Smooth muscle cell (in vitro differentiated cells): ENCODE data around the gene GDPD4. TPM values are rescaled to one million over a fixed set of nuclear protein-coding genes. Genes with fewer than 3 reads are reported as not detected.

Experiments
- DNase-seq: peaks from one replicate; lab custom pipeline; 2025; ENCODE audit not compliant: unreplicated experiment; lab: John Stamatoyannopoulos, UW
- H2AFZ ChIP-seq: fragments of 200-600 bp; sonication (generic); 2 replicates; pipeline ENCODE4 v1.6.0; 2016; ENCODE audit warnings: antibody characterized with exemption, low read depth, mild to moderate bottlenecking
- H3F3A ChIP-seq: fragments of 200-600 bp; sonication (generic); 2 replicates; pipeline ENCODE4 v1.6.0; 2017; ENCODE audit warnings: antibody characterized with exemption, low read depth
- H3K27ac ChIP-seq: fragments of 200-600 bp; sonication (generic); 2 replicates; pipeline ENCODE4 v1.5.1; 2016; ENCODE audit warnings: low read depth, mild to moderate bottlenecking
- H3K27me3 ChIP-seq: fragments of 200-600 bp; sonication (generic); 2 replicates; pipeline ENCODE4 v1.6.1; 2016; ENCODE audit warnings: low read depth, mild to moderate bottlenecking
- H3K36me3 ChIP-seq: fragments of 200-600 bp; sonication (generic); 2 replicates; pipeline ENCODE4 v1.5.1; 2016; ENCODE audit warnings: low read depth
- H3K4me1 ChIP-seq: fragments of 200-600 bp; sonication (generic); 2 replicates; pipeline ENCODE4 v1.5.1; 2016; ENCODE audit warnings: low read depth
- H3K4me2 ChIP-seq: fragments of 200-600 bp; sonication (generic); 2 replicates; pipeline ENCODE4 v1.6.0; 2016; ENCODE audit warnings: mild to moderate bottlenecking
- H3K4me3 ChIP-seq: fragments of 200-600 bp; sonication (generic); 2 replicates; pipeline ENCODE4 v1.5.1; 2016; ENCODE audit warnings: mild to moderate bottlenecking
- H3K79me2 ChIP-seq: fragments of 200-600 bp; sonication (generic); 2 replicates; pipeline ENCODE4 v1.6.0; 2016; ENCODE audit warnings: low read depth, mild to moderate bottlenecking
- H3K9ac ChIP-seq: fragments of 200-600 bp; sonication (generic); 2 replicates; pipeline ENCODE4 v1.6.0; 2016; ENCODE audit warnings: low read depth
- H3K9me3 ChIP-seq: fragments of 200-600 bp; sonication (generic); replicated peaks from 2 replicates; pipeline ENCODE4 v1.5.1; 2016; ENCODE audit warnings: low read depth
- H4K20me1 ChIP-seq: fragments of 200-600 bp; sonication (generic); 2 replicates; pipeline ENCODE4 v1.6.0; 2016; ENCODE audit warnings: low read depth
- WGBS: methylation state at CpG from one replicate; pipeline ENCODE4 v1.1.7; 2016; ENCODE audit warnings: low lambda C conversion rate; 5-methylcytosine and 5-hydroxymethylcytosine counted together
- polyA plus RNA-seq: library from polyadenylated mRNA; unstranded; fragments of >200 nt; fragmentation: Nextera tagmentation; extraction: Ambion mirVana; gene quantifications from 2 replicates; pipeline ENCODE4 v1.2.1, GENCODE V29; 2016
- total RNA-seq: library from RNA; depleted of rRNA; stranded (reverse); fragments of >200 nt; gene quantifications from 2 replicates; pipeline ENCODE4 v1.2.3, GENCODE V29; 2014
- TF ChIP-seq, protein P1 (sequence below): fragments of 200-600 bp; sonication (generic); IDR thresholded peaks from 2 replicates; pipeline ENCODE4 v1.5.1; 2017; ENCODE audit warnings: borderline replicate concordance, mild to moderate bottlenecking, antibody characterized with exemption; ENCODE audit not compliant: insufficient read depth, poor library complexity, severe bottlenecking

Gene GDPD4
- total and polyA plus RNA-seq, 2 experiments from 2014 or later: not detected

- Histone ChIP-seq H3F3A (no peaks in the 10 kb centered on the region), H3K79me2 (no peaks in the 10 kb centered on the region), H4K20me1 (no peaks in the 10 kb centered on the region), H3K4me3 (no peak overlapping the region), H3K9ac (no peak overlapping the region), H2AFZ (no peak overlapping the region), H3K27me3 (no peaks in the 10 kb centered on the region), H3K9me3 (no peaks in the 10 kb centered on the region), H3K4me2 (no peak overlapping the region), H3K36me3 (no peaks in the 10 kb centered on the region), H3K4me1 (no peaks in the 10 kb centered on the region), H3K27ac (no peak overlapping the region)
- DNase-seq: no peak
- 92% methylated on average over 21 of the region's 21 CpGs for WGBS
- TF ChIP-seq, protein P1, sequence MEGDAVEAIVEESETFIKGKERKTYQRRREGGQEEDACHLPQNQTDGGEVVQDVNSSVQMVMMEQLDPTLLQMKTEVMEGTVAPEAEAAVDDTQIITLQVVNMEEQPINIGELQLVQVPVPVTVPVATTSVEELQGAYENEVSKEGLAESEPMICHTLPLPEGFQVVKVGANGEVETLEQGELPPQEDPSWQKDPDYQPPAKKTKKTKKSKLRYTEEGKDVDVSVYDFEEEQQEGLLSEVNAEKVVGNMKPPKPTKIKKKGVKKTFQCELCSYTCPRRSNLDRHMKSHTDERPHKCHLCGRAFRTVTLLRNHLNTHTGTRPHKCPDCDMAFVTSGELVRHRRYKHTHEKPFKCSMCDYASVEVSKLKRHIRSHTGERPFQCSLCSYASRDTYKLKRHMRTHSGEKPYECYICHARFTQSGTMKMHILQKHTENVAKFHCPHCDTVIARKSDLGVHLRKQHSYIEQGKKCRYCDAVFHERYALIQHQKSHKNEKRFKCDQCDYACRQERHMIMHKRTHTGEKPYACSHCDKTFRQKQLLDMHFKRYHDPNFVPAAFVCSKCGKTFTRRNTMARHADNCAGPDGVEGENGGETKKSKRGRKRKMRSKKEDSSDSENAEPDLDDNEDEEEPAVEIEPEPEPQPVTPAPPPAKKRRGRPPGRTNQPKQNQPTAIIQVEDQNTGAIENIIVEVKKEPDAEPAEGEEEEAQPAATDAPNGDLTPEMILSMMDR: no peak
These were observed 111.0 kb downstream of the GDPD4 start for GRCh38 chr11:77190331-77191075.

GRCh38 chr11:77189588-77190210 is 111.8 kb downstream of the GDPD4 start:
- Histone ChIP-seq H3K9ac (no peak overlapping the region), H3K27ac (no peak overlapping the region), H3F3A (no peaks in the 10 kb centered on the region), H3K4me2 (no peak overlapping the region), H3K9me3 (no peaks in the 10 kb centered on the region), H3K4me1 (no peaks in the 10 kb centered on the region), H3K4me3 (no peak overlapping the region), H2AFZ (no peak overlapping the region), H3K36me3 (no peaks in the 10 kb centered on the region), H3K79me2 (no peaks in the 10 kb centered on the region), H3K27me3 (no peaks in the 10 kb centered on the region), H4K20me1 (no peaks in the 10 kb centered on the region)
- TF ChIP-seq, protein P1: no peak
- no peak for DNase-seq
- WGBS: 91% methylated on average over 22 of the region's 28 CpGs

DNA sequence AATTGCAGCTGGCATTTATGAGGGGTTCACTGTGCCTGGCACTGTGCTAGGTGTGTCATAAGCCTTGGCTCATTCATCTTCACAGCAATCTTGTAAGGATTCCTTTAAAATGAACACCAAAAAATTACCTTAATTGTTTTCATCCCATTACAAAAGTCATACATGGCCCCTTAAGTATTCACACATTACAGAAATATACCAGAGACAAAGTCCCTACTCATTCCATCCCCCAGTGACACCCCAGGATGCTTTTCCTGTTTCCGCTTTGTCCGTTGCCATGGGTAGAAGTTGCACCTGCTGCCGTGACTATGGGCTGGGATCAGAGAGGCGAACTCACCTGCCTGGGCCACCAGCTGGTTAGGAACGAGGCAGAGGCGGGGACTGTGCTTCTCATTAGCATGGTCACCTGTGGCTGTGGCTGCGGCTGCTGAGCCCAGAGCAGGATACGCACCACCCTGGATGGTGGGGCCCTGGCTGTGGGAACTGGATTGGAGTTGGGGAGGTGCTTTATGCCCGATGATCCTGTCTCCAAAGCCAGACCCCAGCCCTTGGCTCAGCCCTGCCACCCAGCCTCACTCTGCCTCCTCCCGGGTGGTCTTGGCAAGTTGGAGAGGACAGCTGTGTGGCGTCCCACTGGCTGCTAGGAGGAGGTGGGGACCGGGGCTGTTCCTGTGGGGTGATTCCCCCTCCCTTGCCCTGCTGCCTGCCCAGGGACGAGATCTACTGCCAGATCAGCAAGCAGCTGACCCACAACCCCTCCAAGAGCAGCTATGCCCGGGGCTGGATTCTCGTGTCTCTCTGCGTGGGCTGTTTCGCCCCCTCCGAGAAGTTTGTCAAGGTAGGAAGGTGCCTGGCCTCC is 112.6 kb downstream of the GDPD4 start:
- H3K9me3 ChIP-seq: no peaks in the 10 kb centered on the region
- no peaks in the 10 kb centered on the region for H3F3A ChIP-seq
- H3K4me2 ChIP-seq: no peak overlapping the region
- DNase-seq: no peak
- H3K9ac ChIP-seq: no peak overlapping the region
- TF ChIP-seq, protein P1: no peak
- 78% methylated on average over 18 of the region's 18 CpGs for WGBS
- no peaks in the 10 kb centered on the region for H3K36me3 ChIP-seq
- no peaks in the 10 kb centered on the region for H4K20me1 ChIP-seq
- H2AFZ ChIP-seq: no peak overlapping the region
- H3K4me1 ChIP-seq: no peaks in the 10 kb centered on the region
- no peak overlapping the region for H3K4me3 ChIP-seq
- H3K27ac ChIP-seq: no peak overlapping the region
- no peaks in the 10 kb centered on the region for H3K27me3 ChIP-seq
- H3K79me2 ChIP-seq: no peaks in the 10 kb centered on the region
